Activated CD4-positive, alpha-beta T cell treated with anti-CD3 and anti-CD28 coated beads for 36 hours (primary cell): ENCODE data around the gene CAV1. TPM values are rescaled to one million over a fixed set of nuclear protein-coding genes. Genes with fewer than 3 reads are reported as not detected.
A peak's percentile ranks its signal among the peaks of the same experiment; 100 is the strongest.

ENCODE experiments used
- ATAC-seq: fragments of 200-7000 bp; cut with Tn5 transposase; one replicate; pipeline ENCODE4 v1.10.0; 2021; ENCODE audit warnings: mild to moderate bottlenecking, moderate library complexity
- CTCF ChIA-PET: fragments of 350-600 bp; sonication (Branson Sonifier 250); formaldehyde crosslinking; loops from one replicate; lab custom pipeline; 2021; ENCODE audit warnings: antibody characterized with exemption; lab: Charles Lee
- POLR2A ChIA-PET: fragments of 350-600 bp; sonication (Branson Sonifier 250); formaldehyde crosslinking; loops from one replicate; lab custom pipeline; 2021; ENCODE audit warnings: antibody characterized with exemption, inconsistent platforms; lab: Charles Lee
- DNase-seq: peaks from one replicate; pipeline ENCODE4 v3.0.0-alpha.2; 2020
- H3K27ac Mint-ChIP-seq: one replicate; pipeline ENCODE4 v1.8.0; 2021; ENCODE audit warnings: mixed read lengths
- H3K27me3 Mint-ChIP-seq: one replicate; pipeline ENCODE4 v1.8.0; 2021; ENCODE audit warnings: mixed read lengths
- H3K36me3 Mint-ChIP-seq: one replicate; pipeline ENCODE4 v1.8.0; 2021; ENCODE audit warnings: low read depth, mixed read lengths
- H3K4me1 Mint-ChIP-seq: one replicate; pipeline ENCODE4 v1.8.0; 2021; ENCODE audit warnings: mixed read lengths
- H3K4me3 Mint-ChIP-seq: one replicate; pipeline ENCODE4 v1.8.0; 2021; ENCODE audit warnings: mild to moderate bottlenecking, moderate library complexity, mixed read lengths
- H3K9me3 Mint-ChIP-seq: one replicate; pipeline ENCODE4 v1.8.0; 2021; ENCODE audit warnings: low read depth, mixed read lengths
- intact Hi-C, 2 experiments: fragments of 100-400 bp; cut with DNase I in 1 of 2; cut with micrococcal nuclease in 1 of 2; formaldehyde crosslinking; loops; one replicate each; pipeline versions ENCODE4 v1.14.2 to v1.15.1; 2022 to 2024; cut with DNase I, micrococcal nuclease
- total RNA-seq, 2 experiments: library from RNA; stranded (reverse); gene quantifications; one replicate each; pipeline ENCODE4 v1.2.3, GENCODE V29; 2021

CAV1 gene
- total RNA-seq, 2 experiments from 2014 or later = 0.25 TPM

DNA sequence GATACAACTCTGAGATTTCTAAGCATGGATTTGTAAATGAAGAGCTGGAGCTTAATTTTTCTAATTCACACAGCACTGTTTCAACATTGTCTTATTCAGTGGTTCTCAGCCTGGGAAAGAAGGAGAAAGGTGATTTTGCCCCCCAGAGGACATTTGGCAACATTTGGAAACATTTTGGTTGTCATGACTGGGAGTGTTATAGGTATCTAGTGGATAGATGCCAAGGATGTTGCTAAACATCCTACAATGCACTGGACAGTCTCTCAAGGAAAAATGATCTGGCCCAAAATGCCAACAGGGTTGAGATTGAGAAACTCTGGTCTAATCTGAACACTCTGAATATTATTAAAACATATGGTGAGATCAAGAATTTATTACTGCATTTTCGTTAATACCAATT is 29.1 kb upstream of the CAV1 start:
- POLR2A ChIA-PET = no interaction called here
- Mint-ChIP-seq H3K36me3 (no peaks in the 10 kb centered on the region), H3K4me1 (peaks cover 8% of the 10 kb centered on the region), H3K27me3 (peaks cover 46% of the 10 kb centered on the region), H3K27ac (no peak overlapping the region), H3K4me3 (no peak overlapping the region), H3K9me3 (peaks cover 2% of the 10 kb centered on the region)
- CTCF ChIA-PET = no interaction called here
- intact Hi-C loops = no loop called here
- DNase-seq (no peak), ATAC-seq (no peak)

DNA sequence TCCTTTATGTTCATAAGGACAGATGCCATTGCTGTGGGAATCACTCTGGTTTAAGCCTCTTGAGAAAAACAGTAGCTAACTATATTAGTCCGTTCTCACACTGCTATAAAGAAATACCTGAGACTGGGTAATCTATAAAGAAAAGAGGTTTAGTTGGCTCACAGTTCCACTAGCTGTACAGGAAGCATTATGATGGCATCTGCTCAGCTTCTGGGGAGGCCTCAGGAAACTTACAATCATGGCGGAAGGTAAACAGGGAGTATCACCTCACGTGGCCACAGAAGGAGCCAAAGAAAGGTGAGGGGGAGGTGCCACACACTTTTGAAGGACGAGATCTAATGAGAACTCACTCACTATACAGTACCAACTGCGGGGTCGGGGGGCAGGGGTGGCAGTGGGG is 28.2 kb upstream of the CAV1 start:
- ATAC-seq = no peak
- ChIA-PET CTCF (no interaction called here), POLR2A (no interaction called here)
- intact Hi-C loops = no loop called here
- no peaks in the 10 kb centered on the region for H3K36me3 Mint-ChIP-seq
- DNase-seq = no peak
- peaks cover 45% of the 10 kb centered on the region for H3K27me3 Mint-ChIP-seq
- peaks cover 10% of the 10 kb centered on the region for H3K4me1 Mint-ChIP-seq
- H3K9me3 Mint-ChIP-seq = peaks cover 2% of the 10 kb centered on the region
- H3K4me3 Mint-ChIP-seq = no peak overlapping the region
- no peak overlapping the region for H3K27ac Mint-ChIP-seq

DNA sequence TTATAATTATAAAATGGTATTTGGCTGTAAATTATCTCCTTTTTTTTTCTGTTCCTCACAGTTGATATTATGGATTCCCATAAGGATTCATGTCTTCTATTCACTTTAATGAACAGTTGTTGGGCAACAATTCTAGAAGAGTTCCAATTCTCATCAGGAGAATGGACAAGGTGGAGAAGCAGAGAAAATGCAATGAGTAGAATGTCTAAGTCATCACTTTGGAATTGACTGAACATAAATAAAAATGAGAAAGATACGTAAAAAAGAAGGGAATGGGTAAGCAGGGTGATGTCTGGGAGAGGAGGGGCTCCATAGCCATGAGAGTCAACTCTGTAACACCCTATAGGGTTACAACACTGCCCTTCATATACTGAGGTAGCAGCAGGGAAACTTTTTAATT is 27.1 kb upstream of the CAV1 start:
- intact Hi-C loops = no loop called here
- H3K27me3 Mint-ChIP-seq = peaks cover 43% of the 10 kb centered on the region
- peaks cover 10% of the 10 kb centered on the region for H3K4me1 Mint-ChIP-seq
- peaks cover 2% of the 10 kb centered on the region for H3K9me3 Mint-ChIP-seq
- H3K36me3 Mint-ChIP-seq = no peaks in the 10 kb centered on the region
- CTCF ChIA-PET = no interaction called here
- ATAC-seq (no peak), DNase-seq (no peak)
- POLR2A ChIA-PET = no interaction called here
- H3K27ac Mint-ChIP-seq = no peak overlapping the region
- H3K4me3 Mint-ChIP-seq = no peak overlapping the region

DNA sequence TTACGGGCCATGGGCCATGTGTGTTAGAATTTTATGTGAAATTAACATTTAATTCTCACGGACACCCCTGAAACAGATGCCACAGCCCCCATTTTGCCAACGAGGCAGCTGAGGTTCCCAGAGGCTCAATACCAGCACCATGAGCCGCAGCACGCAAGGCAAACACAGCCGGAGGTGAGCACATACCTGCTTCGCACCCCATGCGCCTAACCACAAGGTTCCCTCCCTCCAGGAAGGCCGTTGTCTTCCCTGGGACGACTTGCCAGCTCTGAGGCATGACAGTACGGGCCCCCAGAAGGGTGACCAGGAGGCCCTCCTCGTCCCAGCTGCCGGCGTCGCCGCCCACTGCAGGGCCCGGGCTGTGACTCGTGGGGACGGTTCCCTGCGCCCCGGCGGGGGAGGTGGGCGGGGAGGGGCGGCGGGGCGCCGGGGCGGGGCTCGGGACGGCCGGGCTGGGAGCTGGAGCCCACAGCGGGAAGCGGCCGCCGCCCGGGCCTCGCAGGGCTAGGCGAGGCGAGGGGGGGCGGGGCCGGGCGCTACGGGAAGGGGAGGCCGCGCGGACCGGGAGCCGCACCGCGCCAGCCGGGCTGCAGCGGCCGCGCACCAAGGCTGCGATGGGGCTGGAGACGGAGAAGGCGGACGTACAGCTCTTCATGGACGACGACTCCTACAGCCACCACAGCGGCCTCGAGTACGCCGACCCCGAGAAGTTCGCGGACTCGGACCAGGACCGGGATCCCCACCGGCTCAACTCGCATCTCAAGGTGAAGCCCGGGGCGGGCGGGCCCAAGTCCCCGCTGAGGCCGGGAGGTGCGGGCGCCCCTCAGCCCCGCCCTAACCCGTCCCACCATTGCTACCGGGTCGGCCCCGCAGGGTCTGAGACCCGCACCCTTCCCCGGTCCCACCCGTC is 25.4 kb upstream of the CAV1 start, which contains the start of gene CAV2:
TSS of gene CAV2 (plus strand) at position 571 of the 910 bp plus-strand sequence. CDS start at position 615, 44 bp downstream.
- Mint-ChIP-seq H3K9me3 (peaks cover 2% of the 10 kb centered on the region), H3K27ac (no peak within 1 kb of the TSS), H3K36me3 (no peaks in the 10 kb centered on the region), H3K4me1 (peaks cover 10% of the 10 kb centered on the region), H3K4me3 (peak within 1 kb of the TSS; percentile 43), H3K27me3 (peaks cover 47% of the 10 kb centered on the region)
- intact Hi-C loops = loop anchor here in 1 of 2 experiments (1.0 to 5.0 kb wide), 2 partner anchors 27 to 88 kb away; no protein-coding TSS in a partner anchor
- ATAC-seq (no peak), DNase-seq (peak; percentile 31)
- ChIA-PET POLR2A (no interaction called here), CTCF (interaction anchor here (1.9 kb wide), 1 partner anchor 27 kb away, joined by 4 read pairs; no protein-coding TSS in a partner anchor)

DNA sequence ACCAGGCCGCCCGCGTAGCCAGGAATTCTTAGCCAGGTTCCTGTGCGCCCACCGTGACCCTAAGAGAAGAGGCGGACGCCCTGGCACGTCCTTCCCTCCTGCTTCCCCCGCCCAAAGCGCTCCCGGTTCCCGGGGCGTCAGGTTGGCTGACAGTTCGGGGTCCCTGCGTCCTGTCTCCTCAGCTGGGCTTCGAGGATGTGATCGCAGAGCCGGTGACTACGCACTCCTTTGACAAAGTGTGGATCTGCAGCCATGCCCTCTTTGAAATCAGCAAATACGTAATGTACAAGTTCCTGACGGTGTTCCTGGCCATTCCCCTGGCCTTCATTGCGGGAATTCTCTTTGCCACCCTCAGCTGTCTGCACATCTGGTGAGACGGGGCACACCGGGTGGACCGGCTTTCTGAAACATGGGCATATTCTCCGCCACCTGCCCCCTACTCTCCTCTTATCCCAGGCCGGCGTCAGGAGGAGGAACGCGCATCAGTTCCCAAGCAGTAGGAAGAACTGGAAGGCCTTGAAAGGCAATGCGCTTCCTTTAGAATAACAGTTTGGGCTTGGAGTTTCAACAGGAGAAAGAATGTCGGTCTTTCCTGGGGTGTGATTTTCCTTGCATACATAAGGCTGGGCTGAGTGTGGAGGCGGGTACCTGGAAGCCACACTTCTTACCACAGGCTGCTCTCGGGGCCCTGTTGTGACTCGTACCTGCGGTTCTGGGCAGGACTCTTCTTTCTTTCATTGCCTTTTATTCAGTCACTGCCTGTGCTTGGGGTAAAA is 24.6 kb upstream of the CAV1 start:
- ATAC-seq = peak; percentile 96
- CTCF ChIA-PET = interaction anchor here (1.9 kb wide), 1 partner anchor 26 kb away, joined by 4 read pairs; no protein-coding TSS in a partner anchor
- peak; percentile 77 for DNase-seq
- Mint-ChIP-seq H3K27me3 (peaks cover 49% of the 10 kb centered on the region), H3K4me3 (peak overlapping the region; percentile 43), H3K9me3 (peaks cover 2% of the 10 kb centered on the region), H3K36me3 (no peaks in the 10 kb centered on the region), H3K27ac (no peak overlapping the region), H3K4me1 (peaks cover 10% of the 10 kb centered on the region)
- POLR2A ChIA-PET = no interaction called here
- intact Hi-C loops = loop anchor here in 1 of 2 experiments (1.0 to 5.0 kb wide), 2 partner anchors 26 to 87 kb away; no protein-coding TSS in a partner anchor

DNA sequence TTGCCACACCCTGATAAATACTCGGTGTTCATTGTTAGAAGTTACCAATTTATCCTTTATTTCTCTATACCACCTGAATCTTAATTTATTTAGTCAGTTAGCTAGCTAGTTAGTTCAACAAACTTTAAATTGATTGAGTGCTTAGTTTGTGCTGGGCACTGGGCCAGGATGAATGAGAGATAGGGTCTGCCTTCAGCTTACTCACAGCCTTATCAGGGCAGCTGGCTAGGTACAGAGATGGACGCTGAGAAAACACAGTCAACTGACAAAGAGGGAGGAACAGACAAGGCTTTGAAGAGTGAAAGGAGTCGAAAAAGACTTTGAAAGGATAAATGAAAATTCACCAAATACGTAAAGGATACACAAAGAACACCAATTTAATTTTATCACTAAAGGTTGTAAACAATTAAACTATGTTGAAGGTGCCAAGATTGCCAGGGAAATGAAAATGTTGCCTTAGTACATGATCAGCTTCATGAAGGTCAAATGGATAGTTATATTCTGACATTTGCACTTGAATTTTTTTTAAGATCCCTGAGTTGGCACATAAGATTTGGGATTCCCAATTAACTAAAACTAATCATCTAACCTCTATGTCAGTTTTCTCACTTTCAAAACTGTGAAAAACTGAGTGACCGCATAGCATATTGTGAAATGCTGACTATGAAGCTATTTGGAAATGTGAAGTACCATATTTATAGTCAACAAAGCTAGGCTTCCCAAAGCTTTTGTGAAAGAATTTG is 23.2 kb upstream of the CAV1 start:
- ChIA-PET CTCF (interaction anchor here (1.3 to 1.9 kb wide), 2 partner anchors 25 to 87 kb away, joined by 4 read pairs; no protein-coding TSS in a partner anchor), POLR2A (no interaction called here)
- Mint-ChIP-seq H3K4me3 (no peak overlapping the region), H3K27ac (no peak overlapping the region), H3K9me3 (peaks cover 2% of the 10 kb centered on the region), H3K27me3 (peaks cover 53% of the 10 kb centered on the region), H3K4me1 (peaks cover 10% of the 10 kb centered on the region), H3K36me3 (no peaks in the 10 kb centered on the region)
- intact Hi-C loops = loop anchor here in 1 of 2 experiments (5.0 kb wide), 1 partner anchor 86 kb away; no protein-coding TSS in a partner anchor
- ATAC-seq (no peak), DNase-seq (no peak)

DNA sequence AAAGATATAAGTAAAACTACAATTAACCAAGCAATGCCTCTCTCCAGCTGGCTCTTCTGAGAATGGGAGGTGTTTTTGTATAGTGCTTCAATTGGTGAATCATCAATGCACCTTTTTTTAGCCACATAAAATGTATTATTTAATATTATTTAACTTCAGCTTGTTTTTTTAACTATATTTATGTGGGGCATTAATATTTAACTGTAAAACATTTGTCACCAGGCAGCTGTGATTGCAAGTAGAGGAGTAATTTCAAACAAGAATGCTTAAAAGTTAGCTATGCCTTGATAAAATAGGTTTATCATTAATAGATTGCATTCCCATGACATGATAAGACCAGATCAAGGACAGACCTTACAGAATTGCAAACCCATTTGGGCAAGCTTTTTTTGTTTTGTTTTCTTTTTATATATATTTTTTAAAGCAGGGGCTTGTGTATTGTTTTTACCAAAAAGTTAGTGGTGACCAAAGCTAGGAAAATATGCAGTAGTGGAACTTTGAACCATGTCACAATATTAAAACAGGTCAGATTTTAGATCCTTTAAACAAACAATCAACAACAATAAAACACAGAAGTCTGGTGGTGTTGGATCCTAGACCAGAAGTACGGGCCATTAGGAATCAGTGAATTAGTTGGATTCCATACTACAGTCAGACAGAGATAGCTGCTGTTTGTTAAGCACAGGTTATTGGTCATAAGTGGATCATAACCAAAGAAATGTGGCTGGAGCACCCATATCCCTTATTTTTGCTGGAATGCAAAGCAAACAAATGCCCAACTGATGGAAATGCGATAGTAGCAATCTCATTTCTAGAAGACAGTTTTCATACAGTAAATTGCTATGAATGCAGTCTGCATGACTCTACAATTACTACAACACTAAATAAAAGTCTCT is 22.4 kb upstream of the CAV1 start:
- POLR2A ChIA-PET = interaction anchor here (0.7 kb wide), 1 partner anchor 339 kb away, joined by 3 read pairs; no protein-coding TSS in a partner anchor
- intact Hi-C loops = loop anchor here in 1 of 2 experiments (5.0 kb wide), 1 partner anchor 85 kb away; no protein-coding TSS in a partner anchor
- Mint-ChIP-seq H3K27me3 (peaks cover 47% of the 10 kb centered on the region), H3K9me3 (no peaks in the 10 kb centered on the region), H3K27ac (no peak overlapping the region), H3K4me1 (peaks cover 10% of the 10 kb centered on the region), H3K36me3 (no peaks in the 10 kb centered on the region), H3K4me3 (no peak overlapping the region)
- DNase-seq (no peak), ATAC-seq (no peak)
- CTCF ChIA-PET = interaction anchor here (1.3 to 1.9 kb wide), 2 partner anchors 24 to 87 kb away, joined by 4 read pairs; no protein-coding TSS in a partner anchor

DNA sequence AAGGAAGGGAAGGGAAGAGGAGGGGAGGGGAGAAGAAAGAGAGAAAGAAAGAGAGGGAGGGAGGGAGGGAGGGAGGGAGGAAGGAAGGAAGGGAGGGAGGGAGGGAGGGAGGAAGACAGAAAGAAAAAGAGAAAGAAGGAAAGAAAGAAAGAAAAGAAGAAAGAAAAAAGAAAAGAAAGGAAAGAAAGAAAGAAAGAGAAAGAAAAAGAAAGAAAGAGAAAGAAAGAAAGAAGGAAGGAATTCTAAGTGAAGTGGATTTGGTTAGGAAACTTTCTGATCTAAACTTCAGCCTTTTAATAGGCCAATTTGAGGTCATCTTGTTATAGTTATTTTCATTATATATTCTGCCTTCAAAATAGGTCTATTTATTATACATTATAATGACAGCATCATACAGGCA is 21.0 kb upstream of the CAV1 start:
- no peaks in the 10 kb centered on the region for H3K9me3 Mint-ChIP-seq
- H3K4me3 Mint-ChIP-seq = no peak overlapping the region
- H3K27ac Mint-ChIP-seq = no peak overlapping the region
- peaks cover 10% of the 10 kb centered on the region for H3K4me1 Mint-ChIP-seq
- CTCF ChIA-PET = no interaction called here
- ATAC-seq = no peak
- POLR2A ChIA-PET = no interaction called here
- no peaks in the 10 kb centered on the region for H3K36me3 Mint-ChIP-seq
- intact Hi-C loops = loop anchor here in 1 of 2 experiments (5.0 kb wide), 1 partner anchor 83 kb away; no protein-coding TSS in a partner anchor
- H3K27me3 Mint-ChIP-seq = peaks cover 39% of the 10 kb centered on the region
- no peak for DNase-seq

DNA sequence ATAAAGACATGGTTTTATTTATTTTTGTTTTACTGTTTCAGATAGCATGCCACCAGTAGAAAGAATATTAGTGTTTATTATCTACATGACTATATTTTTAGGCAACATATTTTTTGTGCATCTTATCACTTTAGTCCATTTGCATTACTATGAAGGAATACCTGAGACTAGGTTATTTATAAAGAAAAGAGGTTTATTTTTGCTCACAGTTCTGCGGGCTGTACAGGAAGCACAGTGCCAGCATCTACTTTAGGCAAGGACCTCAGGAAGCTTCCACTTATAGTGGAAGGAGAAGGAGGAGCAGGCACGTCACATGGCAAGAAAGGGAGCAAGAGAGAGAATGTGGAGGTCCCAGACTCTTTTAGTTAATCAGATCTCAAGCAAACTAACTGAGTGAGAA is 19.6 kb upstream of the CAV1 start:
- intact Hi-C loops = no loop called here
- ChIA-PET POLR2A (no interaction called here), CTCF (no interaction called here)
- no peaks in the 10 kb centered on the region for H3K9me3 Mint-ChIP-seq
- ATAC-seq = no peak
- H3K4me1 Mint-ChIP-seq = peaks cover 7% of the 10 kb centered on the region
- H3K4me3 Mint-ChIP-seq = no peak overlapping the region
- H3K36me3 Mint-ChIP-seq = no peaks in the 10 kb centered on the region
- no peak for DNase-seq
- H3K27me3 Mint-ChIP-seq = peaks cover 37% of the 10 kb centered on the region
- H3K27ac Mint-ChIP-seq = no peak overlapping the region

DNA sequence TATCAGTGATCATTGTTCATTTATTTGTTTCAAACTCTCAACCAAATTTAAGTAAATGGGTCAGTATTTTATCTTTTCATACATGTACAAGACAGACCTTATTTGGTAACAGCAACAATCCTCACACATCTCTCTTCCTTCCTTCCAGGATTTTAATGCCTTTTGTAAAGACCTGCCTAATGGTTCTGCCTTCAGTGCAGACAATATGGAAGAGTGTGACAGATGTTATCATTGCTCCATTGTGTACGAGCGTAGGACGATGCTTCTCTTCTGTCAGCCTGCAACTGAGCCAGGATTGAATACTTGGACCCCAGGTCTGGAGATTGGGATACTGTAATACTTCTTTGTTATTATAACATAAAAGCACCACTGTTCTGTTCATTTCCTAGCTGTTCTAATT is 19.0 kb upstream of the CAV1 start:
- H3K36me3 Mint-ChIP-seq = no peaks in the 10 kb centered on the region
- DNase-seq = no peak
- CTCF ChIA-PET = no interaction called here
- intact Hi-C loops = no loop called here
- POLR2A ChIA-PET = no interaction called here
- H3K27me3 Mint-ChIP-seq = peaks cover 32% of the 10 kb centered on the region
- H3K9me3 Mint-ChIP-seq = no peaks in the 10 kb centered on the region
- ATAC-seq = no peak
- no peak overlapping the region for H3K4me3 Mint-ChIP-seq
- peaks cover 2% of the 10 kb centered on the region for H3K4me1 Mint-ChIP-seq
- no peak overlapping the region for H3K27ac Mint-ChIP-seq
